Measurements from ENCODE around the gene NFRKB. TPM values are rescaled to one million over a fixed set of nuclear protein-coding genes. Genes with fewer than 3 reads are reported as not detected.

The NFRKB gene
- total RNA-seq, 1 donor from 2014 or later = 49.0 TPM

- no peak for DNase-seq (ENCODE audit: extremely low spot score, unreplicated experiment)
Observed at GRCh38 chr11:129894278-129895125, 876 bp downstream of the NFRKB start.

GRCh38 chr11:129888451-129888850 lies 6.9 kb downstream of the NFRKB start:
- Mint-ChIP-seq H3K4me1 (ENCODE audit: unreplicated experiment) (no peaks in the 10 kb centered on the region), H3K4me3 (no peak overlapping the region), H3K9me3 (no peaks in the 10 kb centered on the region), H3K36me3 (peaks cover 45% of the 10 kb centered on the region), H3K27me3 (no peaks in the 10 kb centered on the region), H3K27ac (no peak overlapping the region)
- no peak for DNase-seq (ENCODE audit: extremely low spot score, unreplicated experiment)
- TF ChIP-seq CTCF (conservative IDR thresholded peaks at IDR 0.05) = no peak

More at GRCh38 chr11:129894278-129895125, 876 bp downstream of the NFRKB start:
- Mint-ChIP-seq H3K36me3 (peaks cover 28% of the 10 kb centered on the region), H3K4me1 (ENCODE audit: unreplicated experiment) (peaks cover 21% of the 10 kb centered on the region), H3K4me3 (peak overlapping the region; percentile 93), H3K27ac (peak overlapping the region; percentile 91), H3K27me3 (no peaks in the 10 kb centered on the region), H3K9me3 (no peaks in the 10 kb centered on the region)
- TF ChIP-seq CTCF (conservative IDR thresholded peaks at IDR 0.05) = no peak

GRCh38 chr11:129885381-129885780 lies 10.0 kb downstream of the NFRKB start:
- Mint-ChIP-seq H3K27me3 (no peaks in the 10 kb centered on the region), H3K36me3 (peaks cover 49% of the 10 kb centered on the region), H3K27ac (no peak overlapping the region), H3K4me3 (no peak overlapping the region), H3K9me3 (no peaks in the 10 kb centered on the region), H3K4me1 (ENCODE audit: unreplicated experiment) (no peaks in the 10 kb centered on the region)
- no peak for TF ChIP-seq CTCF (conservative IDR thresholded peaks at IDR 0.05)
- DNase-seq (ENCODE audit: extremely low spot score, unreplicated experiment) = no peak

- Mint-ChIP-seq H3K36me3 (peaks cover 46% of the 10 kb centered on the region), H3K9me3 (no peaks in the 10 kb centered on the region)
- TF ChIP-seq CTCF (conservative IDR thresholded peaks at IDR 0.05) = no peak
Observed at GRCh38 chr11:129884581-129884980, 10.8 kb downstream of the NFRKB start.

GRCh38 chr11:129881570-129882170 lies 13.7 kb downstream of the NFRKB start:
- no peak for DNase-seq (ENCODE audit: extremely low spot score, unreplicated experiment)
- H3K27me3 Mint-ChIP-seq = no peaks in the 10 kb centered on the region
- H3K4me1 Mint-ChIP-seq (ENCODE audit: unreplicated experiment) = no peaks in the 10 kb centered on the region
- H3K4me3 Mint-ChIP-seq = no peak overlapping the region
- H3K9me3 Mint-ChIP-seq = no peaks in the 10 kb centered on the region
- H3K36me3 Mint-ChIP-seq = peaks cover 42% of the 10 kb centered on the region
- H3K27ac Mint-ChIP-seq = no peak overlapping the region
- peak; percentile 73 for TF ChIP-seq CTCF (conservative IDR thresholded peaks at IDR 0.05)

More at GRCh38 chr11:129884581-129884980, 10.8 kb downstream of the NFRKB start:
- H3K4me1 Mint-ChIP-seq (ENCODE audit: unreplicated experiment) = no peaks in the 10 kb centered on the region
- no peak overlapping the region for H3K4me3 Mint-ChIP-seq
- DNase-seq (ENCODE audit: extremely low spot score, unreplicated experiment) = no peak
- H3K27me3 Mint-ChIP-seq = no peaks in the 10 kb centered on the region
- no peak overlapping the region for H3K27ac Mint-ChIP-seq
